GM12878 (cell line): ENCODE measurements around the gene PSMB3. TPM values are rescaled to one million over a fixed set of nuclear protein-coding genes. Genes with fewer than 3 reads are reported as not detected.

Experiments
- ATAC-seq: fragments of 200-7000 bp; cut with Tn5 transposase; 3 replicates; pipeline ENCODE4 v1.9.1; 2020; ENCODE audit warnings: mild to moderate bottlenecking, moderate library complexity
- BruUV-seq: library from RNA; stranded (reverse); fragments of 400-500 nt; replicated peaks from 2 replicates; lab custom pipeline; 2021; lab: Mats Ljungman, UMichigan
- CTCF ChIA-PET: fragments of 300-600 bp; sonication (Branson Sonifier 250); formaldehyde crosslinking; extraction: SDS; loops from one replicate; lab custom pipeline; 2021; ENCODE audit warnings: inconsistent platforms; lab: Yijun Ruan, JAX
- POLR2A ChIA-PET: fragments of 350-600 bp; formaldehyde crosslinking; extraction: SDS; loops from one replicate; lab custom pipeline; 2021; ENCODE audit warnings: inconsistent platforms; lab: Charles Lee
- RAD21 ChIA-PET: fragments of 300-600 bp; sonication (Branson Sonifier 250); formaldehyde crosslinking; loops from one replicate; lab custom pipeline; 2023; ENCODE audit warnings: antibody characterized with exemption; ENCODE audit not compliant: unreplicated experiment; lab: Charles Lee
- SMC1A ChIA-PET: fragments of 300-600 bp; sonication (Branson Sonifier 250); formaldehyde crosslinking; loops from one replicate; lab custom pipeline; 2023; ENCODE audit not compliant: unreplicated experiment, uncharacterized antibody; lab: Charles Lee
- DNase-seq: peaks from one replicate; pipeline ENCODE4 v3.0.0-alpha.2; 2011; ENCODE audit warnings: low read depth, low spot score
- FAIRE-seq: peaks from 3 replicates; lab custom pipeline; 2011; peaks lifted over from hg19 to GRCh38; lab: Jason Lieb, UNC
- H2AFZ ChIP-seq: 2 replicates; pipeline ENCODE4 v1.6.0; 2011; ENCODE audit warnings: low read depth, low read length, control low read depth; ENCODE audit not compliant: control insufficient read depth
- H3K27ac ChIP-seq: 2 replicates; pipeline ENCODE4 v1.5.1; 2011; ENCODE audit warnings: control low read depth; ENCODE audit not compliant: control insufficient read depth, insufficient read depth
- H3K27me3 ChIP-seq, 2 experiments: replicated peaks in 1 of 2; 2 replicates each; pipeline versions ENCODE4 v1.6.0 to v1.6.1; 2011; ENCODE audit warnings: low read length in 1 of 2; ENCODE audit not compliant: control insufficient read depth in 2 of 2, insufficient read depth in 2 of 2
- H3K36me3 ChIP-seq, 2 experiments: 2 replicates each; pipeline ENCODE4 v1.5.1; 2011; ENCODE audit warnings: low read length in 1 of 2; ENCODE audit not compliant: control insufficient read depth in 2 of 2, insufficient read depth in 2 of 2
- H3K4me1 ChIP-seq: 2 replicates; pipeline ENCODE4 v1.6.1; 2011; ENCODE audit warnings: mild to moderate bottlenecking, low read length, moderate library complexity, mixed read lengths; ENCODE audit not compliant: control insufficient read depth, insufficient read depth
- H3K4me2 ChIP-seq: 2 replicates; pipeline ENCODE4 v1.6.0; 2011; ENCODE audit warnings: control low read depth; ENCODE audit not compliant: control insufficient read depth, insufficient read depth
- H3K4me3 ChIP-seq: fragments of 200-600 bp; sonication (generic); 2 replicates; pipeline ENCODE4 v1.5.1; 2016
- H3K79me2 ChIP-seq: 2 replicates; pipeline ENCODE4 v1.6.0; 2011; ENCODE audit warnings: low read length; ENCODE audit not compliant: control insufficient read depth, insufficient read depth
- H3K9ac ChIP-seq: 2 replicates; pipeline ENCODE4 v1.8.0; 2011; ENCODE audit warnings: low read length, control low read depth, mixed read lengths; ENCODE audit not compliant: control insufficient read depth, insufficient read depth
- H3K9me3 ChIP-seq: replicated peaks from 3 replicates; pipeline ENCODE4 v1.5.1; 2011; ENCODE audit warnings: mild to moderate bottlenecking, low read length; ENCODE audit not compliant: control insufficient read depth, insufficient read depth
- H4K20me1 ChIP-seq: 2 replicates; pipeline ENCODE4 v1.6.0; 2011; ENCODE audit not compliant: control insufficient read depth, insufficient read depth
- CHD1 ChIP-seq: IDR thresholded peaks from 2 replicates; pipeline ENCODE4 v1.6.1; 2012; ENCODE audit warnings: low read depth, low read length, improper control_type of control experiment
- CREM ChIP-seq: IDR thresholded peaks from 2 replicates; pipeline ENCODE4 v1.6.1; 2014; ENCODE audit warnings: antibody characterized with exemption, low read depth
- FOS ChIP-seq: IDR thresholded peaks from 3 replicates; pipeline ENCODE4 v1.6.1; 2011; ENCODE audit warnings: borderline replicate concordance; ENCODE audit not compliant: insufficient read length; ENCODE audit errors: extremely low read depth
- KAT2A ChIP-seq: conservative IDR thresholded peaks from 2 replicates; pipeline ENCODE4 v1.6.1; 2011; ENCODE audit warnings: low read depth, low read length; ENCODE audit not compliant: control insufficient read depth
- MAX ChIP-seq: IDR thresholded peaks from 2 replicates; pipeline ENCODE4 v1.6.1; 2012; ENCODE audit warnings: low read depth, low read length, improper control_type of control experiment
- MYC ChIP-seq: IDR thresholded peaks from 2 replicates; pipeline ENCODE4 v1.6.1; 2011; ENCODE audit warnings: mild to moderate bottlenecking, low read length, moderate library complexity, inconsistent platforms; ENCODE audit not compliant: insufficient read depth, insufficient replicate concordance, insufficient read length, severe bottlenecking
- PAX8 ChIP-seq: fragments of 450-650 bp; IDR thresholded peaks from 2 replicates; pipeline ENCODE4 v1.6.1; 2017; ENCODE audit warnings: mild to moderate bottlenecking, moderate library complexity
- SREBF1 ChIP-seq: IDR thresholded peaks from 2 replicates; pipeline ENCODE4 v1.6.1; 2012; ENCODE audit warnings: mild to moderate bottlenecking, low read length
- SRF ChIP-seq, 2 experiments: IDR thresholded peaks; 2 replicates each; pipeline ENCODE4 v1.6.1; 2011; ENCODE audit warnings: low read depth in 2 of 2, low read length in 2 of 2, mild to moderate bottlenecking in 1 of 2, moderate library complexity in 1 of 2
- TCF3 ChIP-seq: IDR thresholded peaks from 2 replicates; pipeline ENCODE4 v1.6.1; 2012; ENCODE audit warnings: low read depth, mild to moderate bottlenecking, low read length, borderline replicate concordance; ENCODE audit not compliant: insufficient read depth
- WRNIP1 ChIP-seq: IDR thresholded peaks from 2 replicates; pipeline ENCODE4 v1.6.1; 2011; ENCODE audit warnings: low read depth, low read length, improper control_type of control experiment, borderline replicate concordance
- ZNF622 ChIP-seq: fragments of 450-650 bp; IDR thresholded peaks from 2 replicates; pipeline ENCODE4 v1.6.1; 2017; ENCODE audit warnings: mild to moderate bottlenecking, inconsistent platforms
- WGBS: methylation state at CpG from one replicate; pipeline ENCODE4 v1.1.6; 2016; ENCODE audit warnings: low lambda C conversion rate; ENCODE audit not compliant: insufficient replicate concordance, insufficient coverage; ENCODE audit errors: missing lambda C conversion rate; 5-methylcytosine and 5-hydroxymethylcytosine counted together
- in situ Hi-C: fragments of 300-500 bp; cut with MboI; formaldehyde crosslinking; loops from 9 replicates; pipeline ENCODE4 v1.14.3; 2018; ENCODE audit warnings: mixed read lengths
- intact Hi-C: fragments of 100-400 bp; cut with micrococcal nuclease; formaldehyde crosslinking; loops from one replicate; pipeline ENCODE4 v1.14.2; 2022; ENCODE audit not compliant: unreplicated experiment
- polyA plus RNA-seq, 11 experiments: library from polyadenylated mRNA; depleted of rRNA in 4 of 11; unstranded in 6 of 11; stranded (reverse) in 5 of 11; fragments of >200 nt; fragmentation: Nextera tagmentation in 4 of 11; fragmentation: Illumina TruSeq in 1 of 11; extraction: Ambion mirVana in 4 of 11; extraction: Trizol in 1 of 11; gene quantifications; 1 replicate in 1 of 11; 2 replicates in 10 of 11; pipeline versions ENCODE4 v1.2.1 to v1.2.3, GENCODE V29; 2011 to 2016; ENCODE audit warnings: inconsistent platforms in 2 of 11, missing spikeins in 2 of 11, low read depth in 1 of 11
- total RNA-seq, 4 experiments: library from RNA; depleted of rRNA in 3 of 4; stranded (reverse); fragments of >200 nt in 3 of 4; fragmentation: Illumina TruSeq in 1 of 4; extraction: Trizol in 1 of 4; gene quantifications; 2 replicates each; pipeline versions ENCODE4 v1.2.1 to v1.2.3, GENCODE V29; 2013 to 2021
- TF ChIP-seq, protein P1 (sequence below): IDR thresholded peaks from 2 replicates; pipeline ENCODE4 v1.6.1; 2011; ENCODE audit warnings: mild to moderate bottlenecking, low read depth, low read length, moderate library complexity; ENCODE audit not compliant: insufficient replicate concordance
- TF ChIP-seq, protein P2 (sequence below): fragments of 450-650 bp; formaldehyde crosslinking; IDR thresholded peaks from 2 replicates; pipeline ENCODE4 v1.4.0; 2022; ENCODE audit warnings: mild to moderate bottlenecking, moderate library complexity

Gene PSMB3
- total and polyA plus RNA-seq, 10 of the 15 experiments (the other 5 are each of a cell fraction or from before 2014, with no cell fraction given): 300 to 2,130 (median 490) TPM

DNA sequence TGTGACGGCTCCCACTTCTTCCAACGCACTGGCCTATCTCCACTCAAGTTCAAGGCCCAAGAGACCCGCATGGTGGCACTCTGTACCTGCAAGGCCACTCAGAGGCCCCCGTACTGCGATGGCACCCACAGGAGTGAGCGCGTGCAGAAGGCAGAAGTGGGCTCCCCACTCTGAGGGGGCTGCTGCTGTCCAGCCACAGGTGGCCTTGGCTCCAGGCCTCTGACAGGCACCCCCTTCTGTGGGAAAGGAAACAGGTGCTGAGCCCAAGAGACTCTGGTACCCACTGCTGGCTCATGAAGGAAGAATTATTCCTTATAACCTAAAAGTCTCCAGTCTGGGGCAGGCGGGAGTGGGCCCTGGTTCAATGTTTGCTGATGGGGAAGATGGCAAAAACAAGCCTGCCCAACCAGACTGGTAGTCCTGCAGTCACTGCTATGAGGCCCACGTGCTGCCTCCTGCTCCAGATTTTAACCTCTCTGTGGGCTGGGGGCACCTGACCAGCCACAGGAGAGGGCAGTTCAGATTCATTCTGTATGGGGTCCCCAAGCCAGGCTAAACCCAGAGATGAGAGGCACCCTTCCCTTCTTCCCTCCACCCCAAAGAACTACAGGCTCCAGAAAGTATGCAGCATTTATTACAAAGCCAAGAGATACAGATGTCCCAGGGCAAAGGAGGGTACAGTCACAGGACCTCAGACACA lies 19.1 kb upstream of the PSMB3 start:
- 76% methylated on average over 9 of the region's 9 CpGs for WGBS
- Histone ChIP-seq H3K27ac (no peak overlapping the region), H3K27me3 (no peaks in the 10 kb centered on the region), H3K4me2 (no peak overlapping the region), H2AFZ (no peak overlapping the region), H3K9me3 (no peaks in the 10 kb centered on the region; the same call in 2 of the 3 replicates), H3K9ac (no peak overlapping the region), H3K4me1 (peaks cover 30% of the 10 kb centered on the region), H3K36me3 (peaks cover 1 to 15% of the 10 kb centered on the region in 2 experiments; a peak in 3 of 4 replicates), H3K79me2 (peaks cover 13% of the 10 kb centered on the region), H4K20me1 (no peaks in the 10 kb centered on the region), H3K4me3 (no peak overlapping the region)
- ChIA-PET CTCF (interaction anchor here (0.6 to 5.0 kb wide), 8 partner anchors 12 to 175 kb away, joined by 3 to 170 read pairs (median 14); partner anchors contain the start of genes EPOP and PCGF2), POLR2A (no interaction called here), RAD21 (interaction anchor here (0.9 to 3.6 kb wide), 5 partner anchors 50 to 65 kb away, joined by 3 to 66 read pairs (median 11); partner anchors contain the start of gene EPOP), SMC1A (interaction anchor here (2.0 to 4.6 kb wide), 3 partner anchors 19 to 57 kb away, joined by 4 to 50 read pairs (median 5); partner anchors contain the start of genes EPOP and PSMB3)
- in situ Hi-C loops: loop anchor here (5.0 kb wide), 1 partner anchor 56 kb away; no protein-coding TSS in a partner anchor
- no peak for ATAC-seq
- FAIRE-seq: no peak
- intact Hi-C loops: no loop called here
- DNase-seq: no peak
- no peak for TF ChIP-seq WRNIP1
- TF ChIP-seq TCF3: no peak
- no peak for TF ChIP-seq FOS
- no peak for TF ChIP-seq KAT2A
- TF ChIP-seq PAX8: no peak
- TF ChIP-seq CHD1: no peak
- TF ChIP-seq, protein P1, sequence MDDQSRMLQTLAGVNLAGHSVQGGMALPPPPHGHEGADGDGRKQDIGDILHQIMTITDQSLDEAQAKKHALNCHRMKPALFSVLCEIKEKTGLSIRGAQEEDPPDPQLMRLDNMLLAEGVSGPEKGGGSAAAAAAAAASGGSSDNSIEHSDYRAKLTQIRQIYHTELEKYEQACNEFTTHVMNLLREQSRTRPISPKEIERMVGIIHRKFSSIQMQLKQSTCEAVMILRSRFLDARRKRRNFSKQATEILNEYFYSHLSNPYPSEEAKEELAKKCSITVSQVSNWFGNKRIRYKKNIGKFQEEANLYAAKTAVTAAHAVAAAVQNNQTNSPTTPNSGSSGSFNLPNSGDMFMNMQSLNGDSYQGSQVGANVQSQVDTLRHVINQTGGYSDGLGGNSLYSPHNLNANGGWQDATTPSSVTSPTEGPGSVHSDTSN: no peak
- no peak for TF ChIP-seq CREM
- no peak for TF ChIP-seq ZNF622
- no peak for TF ChIP-seq SRF (IDR thresholded peaks at IDR 0.05; ENCODE audit: low read depth in 2 of 2, low read length in 2 of 2)
- TF ChIP-seq, protein P2, sequence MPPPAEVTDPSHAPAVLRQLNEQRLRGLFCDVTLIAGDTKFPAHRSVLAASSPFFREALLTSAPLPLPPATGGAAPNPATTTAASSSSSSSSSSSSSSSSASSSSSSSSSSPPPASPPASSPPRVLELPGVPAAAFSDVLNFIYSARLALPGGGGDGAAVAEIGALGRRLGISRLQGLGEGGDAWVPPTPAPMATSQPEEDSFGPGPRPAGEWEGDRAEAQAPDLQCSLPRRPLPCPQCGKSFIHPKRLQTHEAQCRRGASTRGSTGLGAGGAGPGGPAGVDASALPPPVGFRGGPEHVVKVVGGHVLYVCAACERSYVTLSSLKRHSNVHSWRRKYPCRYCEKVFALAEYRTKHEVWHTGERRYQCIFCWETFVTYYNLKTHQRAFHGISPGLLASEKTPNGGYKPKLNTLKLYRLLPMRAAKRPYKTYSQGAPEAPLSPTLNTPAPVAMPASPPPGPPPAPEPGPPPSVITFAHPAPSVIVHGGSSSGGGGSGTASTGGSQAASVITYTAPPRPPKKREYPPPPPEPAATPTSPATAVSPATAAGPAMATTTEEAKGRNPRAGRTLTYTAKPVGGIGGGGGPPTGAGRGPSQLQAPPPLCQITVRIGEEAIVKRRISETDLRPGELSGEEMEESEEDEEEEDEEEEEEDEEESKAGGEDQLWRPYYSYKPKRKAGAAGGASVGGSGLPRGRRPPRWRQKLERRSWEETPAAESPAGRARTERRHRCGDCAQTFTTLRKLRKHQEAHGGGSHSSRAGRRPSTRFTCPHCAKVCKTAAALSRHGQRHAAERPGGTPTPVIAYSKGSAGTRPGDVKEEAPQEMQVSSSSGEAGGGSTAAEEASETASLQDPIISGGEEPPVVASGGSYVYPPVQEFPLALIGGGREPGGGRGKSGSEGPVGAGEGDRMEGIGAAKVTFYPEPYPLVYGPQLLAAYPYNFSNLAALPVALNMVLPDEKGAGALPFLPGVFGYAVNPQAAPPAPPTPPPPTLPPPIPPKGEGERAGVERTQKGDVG (CRISPR knock-in tag): no peak
- no peak for TF ChIP-seq MYC
- no peak for TF ChIP-seq SREBF1
- TF ChIP-seq MAX: no peak
- BruUV-seq: no TSS peak
